RWPE2 (cell line): ENCODE measurements around the gene C1QTNF4.

Experiments
- ATAC-seq: fragments of 200-7000 bp; cut with Tn5 transposase; 3 replicates; pipeline ENCODE4 v1.9.1; 2021; ENCODE audit warnings: low read depth
- DNase-seq: peaks from one replicate; pipeline ENCODE4 v3.0.0-alpha.2; 2020; ENCODE audit warnings: low spot score
- H3K27ac ChIP-seq: fragments of 450-650 bp; 2 replicates; pipeline ENCODE4 v1.5.1; 2017; ENCODE audit warnings: mild to moderate bottlenecking; ENCODE audit not compliant: poor library complexity, severe bottlenecking
- H3K27me3 ChIP-seq: fragments of 250-450 bp; sonication (Bioruptor Pico); 2 replicates; pipeline ENCODE4 v1.5.1; 2021; ENCODE audit warnings: mild to moderate bottlenecking, moderate library complexity; ENCODE audit not compliant: insufficient read depth, poor library complexity, severe bottlenecking
- H3K36me3 ChIP-seq: fragments of 250-450 bp; sonication (Bioruptor Pico); 2 replicates; pipeline ENCODE4 v1.5.1; 2020; ENCODE audit warnings: low read depth, mild to moderate bottlenecking, moderate library complexity
- H3K4me1 ChIP-seq: fragments of 250-450 bp; sonication (Bioruptor Pico); 2 replicates; pipeline ENCODE4 v1.5.1; 2021; ENCODE audit warnings: mild to moderate bottlenecking, moderate library complexity; ENCODE audit not compliant: insufficient read depth, poor library complexity, severe bottlenecking
- H3K4me3 ChIP-seq: fragments of 250-450 bp; sonication (Bioruptor Pico); 2 replicates; pipeline ENCODE4 v1.5.1; 2021; ENCODE audit warnings: mild to moderate bottlenecking, moderate library complexity; ENCODE audit not compliant: severe bottlenecking
- H3K9me3 ChIP-seq: fragments of 250-450 bp; sonication (Bioruptor Pico); 2 replicates; pipeline ENCODE4 v1.5.1; 2021; ENCODE audit warnings: mild to moderate bottlenecking, moderate library complexity; ENCODE audit not compliant: severe bottlenecking
- TF ChIP-seq, protein P1 (sequence below): fragments of 450-650 bp; IDR thresholded peaks from one replicate; pipeline ENCODE4 v1.5.1; 2017; ENCODE audit warnings: mild to moderate bottlenecking, moderate library complexity; ENCODE audit not compliant: poor library complexity, severe bottlenecking

C1QTNF4 gene

DNA sequence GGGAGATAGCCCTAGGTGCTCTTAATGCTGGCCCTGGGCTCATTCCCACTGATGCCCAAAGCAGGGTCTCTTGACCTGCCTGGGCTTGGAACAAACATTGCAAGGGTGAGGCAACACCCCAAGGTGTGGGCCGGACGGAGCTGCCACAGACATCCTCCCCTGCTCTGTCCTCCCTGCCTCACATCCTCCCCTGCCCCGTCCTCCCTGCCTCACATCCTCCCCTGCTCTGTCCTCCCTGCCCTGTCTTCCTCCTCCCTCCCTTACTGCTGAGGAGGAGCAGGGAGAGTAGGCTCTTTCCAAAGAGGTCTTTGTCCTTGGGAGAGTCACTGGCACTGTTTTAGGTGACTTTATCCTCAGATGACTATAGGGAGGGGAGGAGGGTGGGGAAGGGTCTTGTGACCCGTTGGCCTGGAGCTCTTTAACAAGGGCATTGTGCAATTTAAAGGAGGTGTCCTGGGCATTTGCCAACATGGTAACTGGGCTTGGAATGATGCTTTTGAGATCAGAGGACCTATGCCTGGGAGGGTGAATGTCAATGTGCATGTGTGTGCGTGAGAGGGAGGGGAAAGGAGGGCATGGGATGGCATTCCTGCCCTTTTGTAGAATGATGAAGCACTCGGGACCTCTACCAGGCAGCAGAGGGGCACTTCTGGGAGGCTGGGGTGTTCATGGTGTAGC lies 7.0 kb downstream of the C1QTNF4 start:
- DNase-seq (no peak), ATAC-seq (peak; percentile 11; the same call in 1 of the 3 replicates)
- Histone ChIP-seq H3K9me3 (no peaks in the 10 kb centered on the region), H3K27me3 (peaks cover 9% of the 10 kb centered on the region), H3K36me3 (peaks cover 22% of the 10 kb centered on the region), H3K27ac (no peak overlapping the region), H3K4me3 (no peak overlapping the region), H3K4me1 (no peaks in the 10 kb centered on the region)
- TF ChIP-seq, protein P1, sequence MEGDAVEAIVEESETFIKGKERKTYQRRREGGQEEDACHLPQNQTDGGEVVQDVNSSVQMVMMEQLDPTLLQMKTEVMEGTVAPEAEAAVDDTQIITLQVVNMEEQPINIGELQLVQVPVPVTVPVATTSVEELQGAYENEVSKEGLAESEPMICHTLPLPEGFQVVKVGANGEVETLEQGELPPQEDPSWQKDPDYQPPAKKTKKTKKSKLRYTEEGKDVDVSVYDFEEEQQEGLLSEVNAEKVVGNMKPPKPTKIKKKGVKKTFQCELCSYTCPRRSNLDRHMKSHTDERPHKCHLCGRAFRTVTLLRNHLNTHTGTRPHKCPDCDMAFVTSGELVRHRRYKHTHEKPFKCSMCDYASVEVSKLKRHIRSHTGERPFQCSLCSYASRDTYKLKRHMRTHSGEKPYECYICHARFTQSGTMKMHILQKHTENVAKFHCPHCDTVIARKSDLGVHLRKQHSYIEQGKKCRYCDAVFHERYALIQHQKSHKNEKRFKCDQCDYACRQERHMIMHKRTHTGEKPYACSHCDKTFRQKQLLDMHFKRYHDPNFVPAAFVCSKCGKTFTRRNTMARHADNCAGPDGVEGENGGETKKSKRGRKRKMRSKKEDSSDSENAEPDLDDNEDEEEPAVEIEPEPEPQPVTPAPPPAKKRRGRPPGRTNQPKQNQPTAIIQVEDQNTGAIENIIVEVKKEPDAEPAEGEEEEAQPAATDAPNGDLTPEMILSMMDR: no peak

DNA sequence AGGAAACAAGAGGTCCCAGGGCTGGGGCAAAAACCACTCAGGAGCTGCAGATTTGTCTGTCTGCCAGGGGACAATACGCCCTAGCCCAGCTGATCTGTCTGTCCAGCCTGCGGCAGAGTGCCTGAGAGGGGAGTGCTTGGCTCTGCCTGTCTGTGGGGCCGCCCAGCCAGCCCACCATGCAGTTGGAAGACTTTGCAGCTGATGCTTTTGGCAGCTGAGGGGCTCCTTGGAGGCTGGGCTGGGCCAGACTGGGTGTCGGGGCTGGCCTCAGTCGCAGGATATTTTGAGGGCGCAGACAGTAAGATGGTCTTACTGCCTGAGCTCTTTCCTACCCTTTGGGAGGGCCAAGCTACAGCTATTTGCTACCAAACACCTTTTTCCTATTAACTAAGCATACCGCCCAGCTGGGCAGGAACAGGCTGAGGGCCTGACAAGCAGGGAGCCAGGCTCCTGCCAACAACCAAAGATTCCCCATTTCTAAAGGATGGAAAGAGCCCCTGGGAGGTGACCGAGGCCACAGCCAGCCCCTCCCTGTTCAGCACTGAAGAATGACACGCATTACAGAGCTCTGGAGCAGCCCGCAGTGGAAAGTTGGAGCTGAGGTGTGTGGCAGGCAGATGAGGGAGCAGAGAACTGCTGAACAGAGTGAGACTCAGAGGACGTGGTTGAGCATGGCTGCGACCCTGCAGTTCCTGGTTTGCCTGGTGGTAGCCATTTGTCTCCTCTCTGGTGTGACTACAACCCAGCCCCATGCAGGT lies 7.9 kb downstream of the C1QTNF4 start, which contains the start of gene FAM180B:
Gene FAM180B, plus strand, starts transcription at position 581 of the 758 bp plus-strand sequence. Its CDS starts 91 bp downstream, at position 672.
- TF ChIP-seq, protein P1: no peak
- DNase-seq (no peak), ATAC-seq (no peak; the same call in 2 of the 3 replicates)
- H3K27me3 ChIP-seq: peaks cover 9% of the 10 kb centered on the region
- H3K27ac ChIP-seq: no peak within 1 kb of the TSS
- no peak within 1 kb of the TSS for H3K4me3 ChIP-seq
- peaks cover 31% of the 10 kb centered on the region for H3K36me3 ChIP-seq
- no peaks in the 10 kb centered on the region for H3K9me3 ChIP-seq
- H3K4me1 ChIP-seq: no peaks in the 10 kb centered on the region

DNA sequence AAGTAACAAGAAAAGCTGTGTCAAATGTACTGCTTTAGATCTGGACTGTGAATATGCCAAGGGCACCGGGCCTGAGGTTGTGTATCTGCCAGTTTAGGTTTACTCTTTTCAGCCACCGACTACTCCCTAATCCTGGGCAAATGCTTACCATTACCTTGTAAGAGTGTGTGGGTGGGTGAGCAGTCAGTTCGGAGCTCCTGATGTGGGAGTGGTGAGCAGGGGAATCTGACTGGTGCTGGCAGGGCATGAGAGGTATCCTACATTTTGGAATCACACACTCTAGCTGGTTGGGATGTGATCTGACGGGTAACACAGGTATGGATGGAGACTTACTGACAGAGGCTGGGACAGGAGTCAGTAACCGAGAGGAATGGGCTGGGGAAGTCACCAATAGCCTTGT lies 10.4 kb downstream of the C1QTNF4 start:
- H3K9me3 ChIP-seq: no peaks in the 10 kb centered on the region
- H3K4me1 ChIP-seq: peaks cover 4% of the 10 kb centered on the region
- no peak overlapping the region for H3K27ac ChIP-seq
- TF ChIP-seq, protein P1: no peak
- H3K36me3 ChIP-seq: peaks cover 48% of the 10 kb centered on the region
- ATAC-seq (no peak), DNase-seq (no peak)
- H3K27me3 ChIP-seq: no peaks in the 10 kb centered on the region
- no peak overlapping the region for H3K4me3 ChIP-seq

DNA sequence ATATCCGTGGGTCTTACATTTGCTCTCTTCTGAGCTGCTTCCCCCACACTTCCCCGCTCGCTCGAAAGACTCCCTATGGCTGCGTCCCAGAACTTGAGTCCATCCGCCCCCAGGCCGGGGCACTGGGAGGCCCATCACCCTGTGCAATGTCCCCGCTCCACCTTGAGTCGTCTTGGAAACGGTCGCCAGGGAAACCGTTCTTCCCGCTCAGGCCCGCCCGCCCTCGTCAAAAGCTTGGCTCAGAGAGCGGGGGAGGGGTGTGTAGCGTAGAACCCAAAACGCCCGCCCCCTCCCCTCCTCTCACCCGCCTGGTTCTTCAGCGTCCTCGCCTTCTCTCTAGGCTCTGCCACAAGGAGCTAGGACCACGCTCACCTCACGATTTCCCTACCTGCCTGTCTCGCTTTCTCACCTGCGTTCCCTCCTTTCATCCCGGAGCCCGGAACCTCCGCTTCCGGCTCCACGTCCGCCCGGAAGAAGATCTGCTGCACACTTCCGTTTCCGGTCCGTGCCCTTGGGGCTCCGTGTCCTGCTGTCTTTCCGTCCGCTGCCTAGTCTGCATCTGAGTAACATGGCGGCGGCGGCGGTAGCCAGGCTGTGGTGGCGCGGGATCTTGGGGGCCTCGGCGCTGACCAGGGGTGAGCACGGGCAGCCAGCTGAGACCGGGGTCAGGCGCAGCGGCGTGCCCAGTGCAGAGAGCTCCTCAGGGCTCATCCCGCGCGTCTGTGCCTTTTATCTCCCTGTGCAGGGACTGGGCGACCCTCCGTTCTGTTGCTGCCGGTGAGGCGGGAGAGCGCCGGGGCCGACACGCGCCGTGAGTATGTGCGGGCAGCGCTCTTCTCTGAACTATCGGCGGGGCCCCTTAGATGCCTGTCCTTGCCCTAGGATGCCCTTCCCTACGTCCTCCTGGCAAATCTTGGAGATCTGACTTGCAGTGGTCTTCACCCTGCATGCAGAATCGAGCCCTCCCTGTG lies 15.4 kb downstream of the C1QTNF4 start, which contains the start of the genes KBTBD4 and NDUFS3:
Gene KBTBD4, minus strand, starts transcription at position 447 of the 971 bp plus-strand sequence. Its CDS starts 19 bp downstream, at position 428.
Gene NDUFS3, plus strand, starts transcription at position 551 of the 971 bp plus-strand sequence. Its CDS starts 18 bp downstream, at position 569.
- ATAC-seq (peak; percentile 88), DNase-seq (peak; percentile 88)
- H3K9me3 ChIP-seq: no peaks in the 10 kb centered on the region
- peak within 1 kb of the TSS; percentile 93 for H3K4me3 ChIP-seq
- TF ChIP-seq, protein P1: no peak
- peaks cover 71% of the 10 kb centered on the region for H3K36me3 ChIP-seq
- H3K27me3 ChIP-seq: no peaks in the 10 kb centered on the region
- peak within 1 kb of the TSS; percentile 51 for H3K27ac ChIP-seq
- H3K4me1 ChIP-seq: peaks cover 8% of the 10 kb centered on the region
